WERI-Rb-1 (cell line): ENCODE data around the gene ADGRL3.

Experiments used
- DNase-seq: peaks from one replicate; pipeline ENCODE4 v3.0.0-alpha.2; 2020
- H3K27ac ChIP-seq: fragments of 250-450 bp; sonication (Bioruptor Pico); 2 replicates; pipeline ENCODE4 v1.5.1; 2020; ENCODE audit warnings: mild to moderate bottlenecking, moderate library complexity
- H3K27me3 ChIP-seq: fragments of 250-450 bp; sonication (Bioruptor Pico); 2 replicates; pipeline ENCODE4 v1.5.1; 2021; ENCODE audit warnings: mild to moderate bottlenecking, low read depth, moderate library complexity; ENCODE audit not compliant: insufficient read depth, severe bottlenecking
- H3K36me3 ChIP-seq: fragments of 250-450 bp; sonication (Bioruptor Pico); 2 replicates; pipeline ENCODE4 v1.5.1; 2020; ENCODE audit warnings: mild to moderate bottlenecking, moderate library complexity
- H3K4me3 ChIP-seq: 2 replicates; pipeline ENCODE4 v1.5.1; 2011; ENCODE audit warnings: low read depth, mild to moderate bottlenecking, control low read depth, low read length
- H3K9me3 ChIP-seq: fragments of 250-450 bp; sonication (Bioruptor Pico); 2 replicates; pipeline ENCODE4 v1.5.1; 2021; ENCODE audit warnings: mild to moderate bottlenecking, moderate library complexity; ENCODE audit not compliant: severe bottlenecking
- CTCF ChIP-seq: IDR thresholded peaks from 2 replicates; pipeline ENCODE4 v1.5.1; 2011; ENCODE audit warnings: low read depth, mild to moderate bottlenecking, control low read depth, inconsistent platforms, low read length

Gene ADGRL3

GRCh38 chr4:61827907-61828391 is 627.8 kb downstream of the ADGRL3 start:
- no peak for TF ChIP-seq CTCF
- no peak for DNase-seq
- H3K4me3 ChIP-seq = no peak overlapping the region
- H3K27me3 ChIP-seq = no peaks in the 10 kb centered on the region
- H3K9me3 ChIP-seq = no peaks in the 10 kb centered on the region
- no peak overlapping the region for H3K27ac ChIP-seq
- H3K36me3 ChIP-seq = no peaks in the 10 kb centered on the region

GRCh38 chr4:61828960-61829359 is 628.8 kb downstream of the ADGRL3 start:
- no peaks in the 10 kb centered on the region for H3K36me3 ChIP-seq
- DNase-seq = no peak
- no peak overlapping the region for H3K27ac ChIP-seq
- TF ChIP-seq CTCF = no peak
- no peak overlapping the region for H3K4me3 ChIP-seq
- no peaks in the 10 kb centered on the region for H3K27me3 ChIP-seq
- H3K9me3 ChIP-seq = no peaks in the 10 kb centered on the region

GRCh38 chr4:61831987-61832386 is 631.9 kb downstream of the ADGRL3 start:
- H3K27me3 ChIP-seq = no peaks in the 10 kb centered on the region
- no peak for TF ChIP-seq CTCF
- H3K9me3 ChIP-seq = no peaks in the 10 kb centered on the region
- H3K36me3 ChIP-seq = no peaks in the 10 kb centered on the region
- no peak overlapping the region for H3K4me3 ChIP-seq
- DNase-seq = no peak
- H3K27ac ChIP-seq = no peak overlapping the region

GRCh38 chr4:61837395-61837794 is 637.3 kb downstream of the ADGRL3 start:
- no peak for TF ChIP-seq CTCF
- no peaks in the 10 kb centered on the region for H3K27me3 ChIP-seq
- no peak for DNase-seq
- H3K27ac ChIP-seq = no peak overlapping the region
- no peak overlapping the region for H3K4me3 ChIP-seq
- H3K36me3 ChIP-seq = no peaks in the 10 kb centered on the region
- no peaks in the 10 kb centered on the region for H3K9me3 ChIP-seq

- Histone ChIP-seq H3K9me3 (no peaks in the 10 kb centered on the region), H3K27me3 (no peaks in the 10 kb centered on the region), H3K4me3 (no peak overlapping the region), H3K36me3 (no peaks in the 10 kb centered on the region), H3K27ac (no peak overlapping the region)
- DNase-seq = no peak
- TF ChIP-seq CTCF = no peak
Measured at GRCh38 chr4:61838072-61838471, 637.9 kb downstream of the ADGRL3 start.

GRCh38 chr4:61841714-61842113 is 641.6 kb downstream of the ADGRL3 start:
- no peak for DNase-seq
- no peak overlapping the region for H3K4me3 ChIP-seq
- H3K9me3 ChIP-seq = no peaks in the 10 kb centered on the region
- no peaks in the 10 kb centered on the region for H3K36me3 ChIP-seq
- no peaks in the 10 kb centered on the region for H3K27me3 ChIP-seq
- no peak overlapping the region for H3K27ac ChIP-seq
- no peak for TF ChIP-seq CTCF
